ENCODE data around the gene KRT72.

KRT72 gene

DNA sequence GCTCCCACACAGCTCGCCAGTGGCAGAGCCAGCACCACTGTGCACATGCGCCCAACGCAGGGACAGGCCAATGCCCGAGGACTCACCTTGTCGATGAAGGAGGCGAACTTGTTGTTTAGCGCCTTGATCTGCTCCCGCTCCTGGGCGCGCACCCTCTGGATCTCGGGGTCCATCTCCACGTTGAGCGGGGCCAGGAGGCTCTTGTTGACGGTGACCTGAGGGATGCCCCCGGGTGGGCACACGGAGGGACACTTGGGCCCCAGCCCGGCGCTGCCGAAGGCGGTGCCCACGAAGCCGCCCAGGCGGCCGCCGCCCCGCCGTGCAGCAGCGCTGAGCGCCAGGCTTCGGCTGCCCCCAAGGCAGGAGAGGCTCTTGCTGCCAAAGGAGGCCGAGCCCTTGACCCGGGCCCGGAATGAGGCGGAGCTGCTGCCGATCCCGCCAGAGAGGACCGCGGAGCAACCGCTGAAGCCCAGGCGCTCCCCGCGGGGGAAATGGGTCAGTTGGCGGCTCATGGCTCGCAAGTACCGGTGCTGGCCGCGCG lies at the start of gene KRT72:
KRT72 (minus strand) TSS at position 523 of the 541 bp plus-strand sequence; CDS start at position 512, 11 bp downstream.
- in situ Hi-C loops (cut with MboI; ENCODE audit: low sequenced_read_pairs), result no loop called here

DNA sequence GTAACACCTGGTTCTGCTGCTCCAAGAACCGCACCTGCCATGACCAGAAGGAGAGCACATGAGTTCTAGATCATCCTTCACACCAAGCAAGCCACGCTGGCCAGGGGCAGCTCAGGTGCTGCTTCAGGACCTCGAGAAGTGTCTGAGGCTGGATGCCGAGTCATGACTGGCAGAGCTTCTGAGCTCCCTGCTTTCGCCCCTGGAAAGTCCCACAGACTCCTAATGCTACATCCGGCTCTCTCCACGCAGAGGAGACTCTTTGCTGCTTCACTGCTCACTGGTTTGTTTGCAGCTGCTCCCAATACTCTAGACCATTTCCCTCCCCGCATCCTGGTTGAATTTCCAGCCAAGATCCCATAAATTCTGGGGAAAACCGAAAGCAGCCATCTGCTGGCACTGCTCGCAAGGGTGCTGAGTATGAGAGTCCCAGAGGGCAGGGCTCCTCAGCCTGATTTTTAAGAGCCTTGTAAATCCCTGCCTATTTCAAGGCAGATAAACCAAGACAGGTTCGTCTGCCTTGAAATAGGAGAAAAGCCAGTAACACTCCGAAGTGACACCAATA lies 49.3 kb upstream of the KRT72 start:
- in situ Hi-C loops (cut with MboI; ENCODE audit: low sequenced_read_pairs), result no loop called here

DNA sequence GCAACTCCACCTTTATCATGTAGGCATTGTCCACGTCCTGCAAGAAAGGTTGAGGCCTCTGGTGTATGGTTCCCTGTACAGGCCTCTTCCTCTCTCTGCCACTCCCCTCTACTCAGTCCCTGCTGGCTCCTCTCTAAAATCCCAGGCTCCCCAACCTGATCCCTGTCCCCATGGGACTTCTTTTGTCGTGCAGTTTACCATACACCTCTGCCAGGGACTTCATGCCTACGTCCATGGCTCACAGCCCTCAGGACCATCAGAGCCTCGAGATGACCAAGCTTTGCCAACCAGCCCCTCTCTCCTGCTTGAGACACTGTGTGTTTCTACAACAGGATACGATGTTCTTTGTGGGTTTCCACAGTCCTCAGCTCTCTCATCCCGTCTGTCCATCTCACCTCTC lies 47.8 kb upstream of the KRT72 start:
- in situ Hi-C loops (cut with MboI; ENCODE audit: low sequenced_read_pairs), result no loop called here

DNA sequence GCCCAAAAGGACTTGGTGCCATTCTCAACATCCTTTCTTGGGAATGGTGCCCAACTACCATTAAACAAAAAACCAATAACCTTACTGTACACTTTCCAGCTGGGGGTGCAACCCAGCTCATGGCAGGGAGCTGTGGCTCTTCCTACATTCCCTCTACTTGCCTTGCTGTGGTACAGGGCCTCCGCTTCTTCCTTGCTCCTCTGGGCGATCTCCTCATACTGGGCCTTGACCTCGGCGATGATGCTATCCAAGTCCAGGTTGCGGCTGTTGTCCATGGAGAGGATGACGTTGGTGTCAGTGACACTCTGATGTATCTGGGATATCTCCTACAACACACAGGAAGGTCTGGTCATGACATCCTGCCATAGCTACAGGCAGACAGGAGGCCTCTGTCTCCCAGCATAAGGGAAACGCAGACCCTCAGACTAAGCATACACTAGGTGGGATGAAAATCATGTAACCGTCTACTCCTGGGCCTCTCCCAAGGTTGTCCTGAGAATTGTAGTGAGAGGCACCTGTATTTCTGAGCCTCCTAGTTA lies 46.8 kb upstream of the KRT72 start:
- in situ Hi-C loops (cut with MboI; ENCODE audit: low sequenced_read_pairs), result no loop called here

DNA sequence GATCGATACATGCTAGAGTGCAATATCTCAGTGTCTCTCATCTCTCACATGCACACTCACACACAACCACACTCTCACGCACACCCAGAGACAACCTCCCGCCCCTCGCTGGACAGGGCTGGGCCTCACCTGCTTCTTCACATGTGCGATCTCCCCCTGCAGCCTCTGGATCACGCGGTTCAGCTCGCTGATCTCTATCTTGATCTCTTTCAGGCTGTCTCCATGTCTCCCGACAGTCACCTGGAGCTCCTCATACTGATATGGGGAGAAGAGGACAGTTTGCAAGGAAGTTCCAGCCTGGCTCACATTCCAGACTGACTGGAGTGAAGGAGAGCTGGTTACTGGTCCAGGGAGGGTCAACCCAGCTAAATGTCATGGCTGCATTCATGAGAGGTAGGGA lies 46.3 kb upstream of the KRT72 start:
- in situ Hi-C loops (cut with MboI; ENCODE audit: low sequenced_read_pairs), result no loop called here

DNA sequence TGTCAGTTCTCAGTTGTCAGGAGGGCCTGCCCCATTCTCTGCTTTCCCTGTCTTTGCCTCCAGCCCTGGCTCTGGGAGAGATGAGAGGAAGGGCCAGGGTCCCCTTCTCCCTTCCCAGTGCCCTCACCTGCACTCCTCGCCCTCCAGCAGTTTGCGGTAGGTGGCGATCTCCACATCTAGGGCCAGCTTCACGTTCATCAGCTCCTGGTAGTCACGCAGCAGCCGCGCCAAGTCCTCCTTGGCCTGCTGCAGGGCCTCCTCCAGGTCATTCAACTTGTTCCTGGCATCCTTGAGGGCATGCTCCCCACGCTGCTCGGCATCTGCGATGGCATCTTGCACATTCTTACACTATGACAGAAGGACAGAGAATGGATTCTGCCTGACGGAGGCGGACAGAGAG lies 45.4 kb upstream of the KRT72 start:
- in situ Hi-C loops (cut with MboI; ENCODE audit: low sequenced_read_pairs), result no loop called here

DNA sequence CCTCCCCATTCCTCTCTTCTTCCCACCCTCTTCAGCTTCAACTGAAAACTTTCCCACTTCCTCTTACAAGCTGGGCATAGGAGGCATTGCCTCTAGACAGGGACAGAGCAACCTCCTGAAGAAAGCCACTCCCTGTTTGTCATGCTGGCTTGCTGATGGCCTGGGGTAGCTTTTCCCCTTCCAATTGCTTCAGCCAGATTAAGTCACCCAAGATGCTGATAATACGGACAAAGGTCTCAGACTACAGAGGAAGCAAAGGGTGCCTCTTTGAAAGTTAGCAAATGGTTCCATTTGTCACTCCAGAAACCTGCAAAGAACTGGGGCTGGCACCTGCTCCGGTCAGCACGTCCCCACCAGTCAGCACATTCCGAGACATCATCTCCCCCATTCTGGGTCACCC lies 44.7 kb upstream of the KRT72 start:
- in situ Hi-C loops (cut with MboI; ENCODE audit: low sequenced_read_pairs), result no loop called here

DNA sequence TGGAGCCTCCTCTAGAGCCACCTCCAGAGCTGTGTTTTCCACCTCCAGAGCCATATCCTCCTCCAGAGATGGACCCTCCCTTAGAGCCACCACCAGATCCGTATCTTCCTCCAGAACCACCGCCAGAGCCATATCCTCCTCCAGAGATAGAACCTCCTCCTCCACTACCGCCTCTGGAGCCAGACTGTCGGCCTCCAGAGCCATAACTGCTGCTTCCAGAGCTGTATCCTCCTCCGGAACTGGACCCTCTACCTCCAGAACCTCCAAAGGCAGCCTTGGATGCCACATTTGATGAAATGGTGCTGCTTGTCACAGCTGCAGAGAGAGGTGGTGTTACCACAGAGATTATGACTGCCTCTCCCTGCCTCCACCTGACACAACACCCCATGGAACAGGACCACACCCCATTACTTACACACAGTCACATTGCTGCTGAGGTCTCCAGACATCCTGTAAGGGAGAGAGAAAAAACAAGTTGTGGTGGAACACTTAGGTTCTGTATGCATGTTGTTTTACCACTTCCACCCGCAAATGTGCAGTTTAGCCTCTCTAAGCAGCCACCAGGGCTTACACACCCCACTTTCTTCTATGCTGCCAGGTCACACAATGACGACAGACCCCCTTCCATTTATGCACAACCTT lies 44.0 kb upstream of the KRT72 start:
- in situ Hi-C loops (cut with MboI; ENCODE audit: low sequenced_read_pairs), result no loop called here

DNA sequence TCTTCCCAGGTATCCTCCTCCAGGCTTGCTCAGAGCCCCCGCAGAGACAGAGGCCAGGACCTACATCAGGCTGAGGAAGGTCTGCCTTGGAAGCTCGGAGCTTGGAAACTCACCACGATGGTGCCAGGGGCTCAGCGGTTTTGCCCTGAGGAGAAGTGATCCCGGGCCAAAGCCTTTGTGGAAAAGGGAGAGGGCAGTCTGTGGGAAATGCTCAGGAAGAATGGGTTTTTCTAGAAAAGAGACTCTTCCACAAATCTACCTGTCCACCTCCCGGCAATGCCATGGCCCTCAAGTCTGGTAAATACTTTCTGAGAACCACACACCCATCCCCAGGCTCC lies 42.8 kb upstream of the KRT72 start:
- in situ Hi-C loops (cut with MboI; ENCODE audit: low sequenced_read_pairs), result no loop called here

DNA sequence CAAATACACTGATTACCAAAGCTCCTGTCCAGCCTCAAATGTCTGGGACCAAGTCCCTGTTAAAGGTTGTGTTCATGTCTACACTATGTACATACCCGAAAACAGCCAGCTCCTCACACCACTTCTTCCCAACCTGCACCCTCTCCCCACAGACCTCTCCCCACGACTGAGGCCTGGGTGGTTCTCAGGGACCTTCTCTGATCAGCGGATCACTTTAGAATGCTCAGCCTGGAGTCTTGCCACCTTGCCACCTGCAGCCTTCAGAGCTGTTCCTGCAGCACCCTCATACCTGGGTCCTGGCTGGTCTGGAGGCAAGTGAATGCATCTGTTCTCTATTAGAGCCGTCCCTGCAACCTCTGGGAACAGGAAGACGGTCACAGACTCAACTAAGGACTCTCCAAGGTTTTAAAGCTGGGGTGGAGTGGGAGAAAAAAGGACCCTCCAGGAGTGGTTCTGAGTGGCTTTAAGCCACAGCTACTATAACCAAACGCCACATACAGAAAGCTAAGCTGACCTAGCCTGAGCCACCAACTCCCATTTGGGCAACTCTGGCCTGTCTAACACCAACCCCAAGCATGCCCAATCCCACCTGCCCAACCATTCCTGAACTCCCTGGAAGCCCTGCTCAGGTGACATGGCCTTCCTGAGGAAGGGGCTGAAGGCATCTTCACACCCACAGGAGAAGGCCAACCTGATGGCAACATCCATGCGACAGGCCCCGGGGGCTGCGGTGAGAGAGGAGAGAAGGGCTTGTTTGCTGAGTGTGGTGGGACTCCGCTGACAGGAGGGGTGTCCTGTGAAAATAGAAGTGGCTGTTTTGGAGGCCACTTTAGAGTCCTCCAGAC lies 42.2 kb upstream of the KRT72 start:
- in situ Hi-C loops (cut with MboI; ENCODE audit: low sequenced_read_pairs), result no loop called here

DNA sequence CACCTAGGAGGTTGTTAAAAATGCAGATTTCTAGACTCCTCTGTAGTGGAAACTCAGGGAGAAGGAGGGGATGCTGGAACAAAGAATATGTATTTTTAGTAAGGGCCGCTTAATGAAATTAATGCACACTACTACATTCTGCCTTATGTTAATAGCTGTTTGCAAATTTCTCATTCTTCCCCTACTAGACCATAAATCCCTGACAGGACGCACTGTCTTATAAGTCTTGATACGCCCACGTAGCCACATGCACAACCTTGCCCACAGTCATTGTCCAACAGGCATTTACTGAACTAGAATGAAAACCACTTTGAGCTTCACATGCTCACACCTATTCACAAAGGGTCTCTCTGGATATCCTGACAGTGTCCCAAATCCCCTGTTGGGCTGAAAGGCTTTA lies 40.2 kb upstream of the KRT72 start:
- in situ Hi-C loops (cut with MboI; ENCODE audit: low sequenced_read_pairs), result no loop called here

DNA sequence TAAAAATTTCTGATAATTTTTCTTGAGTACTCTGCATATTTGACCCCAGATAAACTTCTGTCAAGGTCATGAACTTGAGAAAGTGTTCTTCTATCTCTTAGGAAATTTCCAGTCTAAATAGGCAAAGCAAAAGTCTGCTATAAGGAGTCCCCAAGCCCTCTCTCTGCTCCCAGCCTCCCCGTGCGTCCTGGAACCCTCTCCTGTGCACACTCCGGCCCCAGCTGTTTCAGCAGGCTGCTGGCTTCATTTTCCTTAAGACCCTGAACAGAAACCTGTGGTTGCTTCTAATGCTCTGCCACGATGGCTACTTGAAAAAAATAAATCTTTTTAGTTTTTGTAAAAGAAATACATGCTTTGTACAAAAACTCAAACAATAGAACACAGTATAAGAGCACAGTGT lies 36.0 kb upstream of the KRT72 start:
- in situ Hi-C loops (cut with MboI; ENCODE audit: low sequenced_read_pairs), result no loop called here

DNA sequence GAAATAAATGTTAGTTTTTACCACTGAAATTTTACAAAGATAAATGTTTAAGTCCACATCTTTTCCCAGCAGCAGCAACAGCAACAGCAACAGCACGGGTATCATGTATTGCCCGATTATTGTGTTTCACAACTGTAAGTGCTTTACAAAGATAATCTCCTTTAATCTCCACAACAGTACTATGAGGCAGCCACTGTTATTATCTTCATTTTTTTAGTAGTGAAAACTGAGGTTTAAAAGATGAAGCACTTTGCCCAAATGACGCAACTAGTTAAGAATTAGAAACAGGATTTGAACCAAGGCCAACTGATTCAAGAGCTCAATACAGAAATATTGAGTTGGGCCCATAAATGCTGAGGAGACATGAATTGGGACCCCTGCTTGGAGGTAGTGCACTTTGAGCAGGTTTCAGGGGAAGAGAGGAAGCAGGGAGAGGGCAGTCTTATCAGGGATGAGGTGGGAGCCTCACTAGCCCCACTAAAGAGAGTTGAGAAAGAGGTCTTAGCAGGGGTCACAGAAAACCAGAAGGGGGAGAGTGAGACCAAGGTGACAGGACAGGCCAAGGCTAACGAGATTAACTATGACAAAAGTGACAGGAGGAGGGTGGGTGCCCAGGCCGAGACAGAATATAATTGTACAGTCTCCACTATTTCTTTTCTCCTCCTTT lies 35.5 kb upstream of the KRT72 start:
- in situ Hi-C loops (cut with MboI; ENCODE audit: low sequenced_read_pairs), result no loop called here

DNA sequence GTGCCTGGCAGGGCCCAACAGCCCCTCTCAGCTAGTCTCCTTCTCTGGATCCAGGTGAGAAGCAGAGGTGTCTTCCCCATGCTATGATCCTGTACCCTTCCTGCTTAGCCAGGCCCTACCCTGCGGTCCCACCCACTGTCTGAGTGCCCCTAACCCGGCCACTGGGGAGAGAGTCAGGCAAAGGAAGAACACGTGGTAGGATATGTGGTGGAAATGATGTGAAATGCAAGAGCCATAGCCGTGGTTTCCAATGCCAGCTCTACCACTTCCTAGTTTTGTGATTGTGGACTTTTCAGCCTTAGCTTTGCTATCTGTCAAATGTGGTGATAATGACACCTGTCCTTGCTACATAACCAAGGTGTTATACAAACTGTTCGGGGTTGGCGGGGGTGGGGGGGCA lies 34.9 kb upstream of the KRT72 start:
- in situ Hi-C loops (cut with MboI; ENCODE audit: low sequenced_read_pairs), result no loop called here

DNA sequence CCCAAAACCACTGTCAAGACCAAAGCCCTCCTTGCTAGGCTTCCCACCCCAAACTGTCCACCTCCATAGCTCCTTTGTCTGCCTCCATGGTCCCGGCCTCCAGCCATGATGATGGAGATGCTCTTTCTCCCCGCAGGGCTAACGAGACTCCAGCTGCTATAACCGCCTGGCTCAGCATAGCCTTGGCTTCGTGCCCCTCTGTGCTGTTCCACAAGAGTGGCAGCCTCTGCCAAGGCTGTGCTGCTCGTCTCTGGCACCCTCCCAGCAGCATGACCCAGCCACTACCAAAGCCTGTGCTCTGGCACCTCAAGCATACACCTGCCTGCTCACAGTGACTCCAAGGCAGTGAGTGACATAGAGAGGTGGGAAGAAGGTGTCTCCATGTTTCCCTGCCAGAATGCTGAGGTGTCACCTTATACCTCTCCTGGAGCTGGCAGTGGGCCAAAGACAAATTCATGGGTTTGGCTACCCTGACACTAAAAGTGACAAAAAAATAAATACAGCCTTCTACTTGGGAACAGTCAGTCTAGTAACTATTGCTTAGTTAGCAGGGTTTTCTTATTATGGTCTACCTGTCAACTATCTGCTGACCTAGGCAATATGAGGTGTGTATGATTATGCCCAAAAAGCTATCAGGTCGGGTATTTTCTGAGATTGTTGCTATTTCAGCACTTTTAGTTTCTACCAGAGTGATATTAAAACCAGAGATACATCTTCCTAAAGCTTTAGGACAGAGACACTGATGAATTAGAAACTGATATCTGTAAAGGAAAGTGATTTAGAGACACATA lies 33.2 kb upstream of the KRT72 start:
- in situ Hi-C loops (cut with MboI; ENCODE audit: low sequenced_read_pairs), result no loop called here

DNA sequence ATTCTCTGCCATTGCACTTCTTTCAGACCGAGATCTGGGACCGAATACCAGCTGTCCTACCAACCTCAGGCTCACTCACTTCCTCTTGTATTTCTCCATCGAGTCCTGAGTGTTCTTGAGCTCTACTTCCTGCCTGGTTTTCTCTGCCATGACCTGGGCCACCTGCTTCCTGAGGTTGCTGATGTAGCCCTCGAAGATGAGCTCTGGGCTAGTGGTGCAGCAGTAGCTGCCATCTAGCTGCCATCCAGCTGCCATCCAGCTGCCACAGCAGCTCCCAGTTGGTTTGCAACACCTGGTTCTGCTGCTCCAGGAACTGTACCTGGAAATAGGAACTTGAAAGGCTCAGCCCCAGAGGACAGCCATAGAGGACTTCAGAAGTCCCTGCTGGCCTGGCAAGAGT lies 32.1 kb upstream of the KRT72 start:
- in situ Hi-C loops (cut with MboI; ENCODE audit: low sequenced_read_pairs), result no loop called here

DNA sequence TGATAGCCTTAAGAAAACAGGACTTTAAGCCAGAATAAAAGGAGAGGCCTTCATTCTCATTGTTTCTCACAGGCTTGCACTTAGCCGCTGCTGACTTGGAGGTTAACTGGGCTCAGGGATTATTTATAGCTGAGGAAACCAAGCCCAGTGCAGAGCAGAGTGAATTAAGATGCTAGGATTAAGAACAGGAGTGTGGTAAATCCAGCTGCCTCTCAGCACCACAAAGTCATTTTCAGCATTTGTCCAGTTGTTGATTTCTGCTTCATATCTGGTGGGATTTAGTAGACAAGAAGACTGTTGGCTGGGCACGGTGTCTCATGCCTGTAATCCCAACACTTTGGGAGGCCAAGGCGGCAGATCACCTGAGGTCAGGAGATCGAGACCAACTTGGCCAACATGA lies 31.4 kb upstream of the KRT72 start:
- in situ Hi-C loops (cut with MboI; ENCODE audit: low sequenced_read_pairs), result no loop called here

DNA sequence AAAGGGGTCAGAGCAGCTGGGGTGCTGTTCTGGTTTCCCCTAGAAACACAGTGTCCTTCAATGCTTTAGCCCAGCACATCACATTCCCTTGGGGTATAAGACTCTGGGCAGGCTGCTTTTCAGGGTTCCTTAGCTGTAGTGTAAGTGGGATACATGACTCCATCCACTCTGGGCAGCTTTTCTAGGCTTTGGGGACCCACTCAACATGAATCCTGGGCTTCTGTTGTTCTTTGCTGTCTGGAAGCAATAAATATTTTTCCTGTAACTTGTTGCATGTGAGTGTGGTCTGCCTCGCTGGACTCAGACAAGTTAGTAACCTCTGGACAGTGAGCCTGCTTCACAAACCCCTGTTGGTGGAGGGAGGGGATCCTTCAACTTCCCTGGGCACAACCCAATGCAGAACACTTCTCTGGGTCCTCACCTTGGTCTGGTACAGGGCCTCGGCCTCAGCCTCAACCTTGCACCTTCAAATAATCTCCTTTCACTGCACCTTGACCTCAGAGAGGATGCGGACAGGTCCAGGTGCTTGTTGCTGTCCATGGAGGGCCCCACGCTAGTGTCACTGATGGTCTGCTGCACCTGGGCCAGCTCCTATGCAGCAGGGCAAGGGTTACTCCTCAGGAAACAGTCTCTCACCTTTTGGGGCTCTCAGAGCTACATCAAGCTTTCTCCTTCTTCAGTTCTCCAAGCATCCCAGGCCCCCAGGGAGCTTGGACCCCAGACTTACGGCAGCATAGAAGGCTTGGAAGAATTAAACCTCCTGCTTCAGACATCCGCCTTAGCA lies 30.6 kb upstream of the KRT72 start:
- in situ Hi-C loops (cut with MboI; ENCODE audit: low sequenced_read_pairs), result no loop called here

DNA sequence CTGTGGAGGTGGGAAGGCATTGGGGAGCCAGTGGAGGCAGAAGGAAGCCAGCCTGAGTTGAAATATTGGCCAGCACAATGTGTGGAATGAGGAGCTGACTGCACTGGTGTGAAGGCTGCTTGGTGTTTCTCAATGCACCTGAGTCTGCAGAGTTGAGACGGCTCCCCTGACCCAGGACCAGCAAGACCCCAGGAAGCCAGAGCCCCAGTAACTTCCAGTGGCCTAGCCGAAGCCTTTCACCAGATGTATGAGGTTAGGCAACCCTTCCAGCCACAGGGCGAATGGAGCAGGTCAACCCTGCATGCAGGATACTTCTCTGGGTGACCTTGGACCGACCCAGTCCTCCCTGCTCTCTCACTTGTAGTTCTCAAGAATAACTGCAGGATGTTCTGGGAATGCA lies 30.0 kb upstream of the KRT72 start:
- in situ Hi-C loops (cut with MboI; ENCODE audit: low sequenced_read_pairs), result no loop called here

All from HL-60/S4 treated with phorbol 12-myristate 13-acetate at 8.2 ng/mL for 4 days and 3 days (cell line).